Stimulated activated CD4-positive, alpha-beta T cell treated with anti-CD3 and anti-CD28 coated beads, Interleukin-15, amount 100 ng/mL, for 48 hours (primary cell): ENCODE measurements around the gene TTBK2.
"Not testable (repeated sequence)": the region's sequence is repeated elsewhere in the genome, so short reads cannot be mapped to it uniquely, and the experiment has no call there.

Experiments
- DNase-seq, 2 donors: peaks; one replicate each; pipeline ENCODE4 v3.0.0-alpha.2; 2020; ENCODE audit warnings: low read depth in 2 of 2

TTBK2 gene

GRCh38 chr15:42826251-42826890 lies 94.2 kb downstream of the TTBK2 start:
- no peak for DNase-seq

- no peak for DNase-seq
Observed at GRCh38 chr15:42825599-42825998, 95.0 kb downstream of the TTBK2 start.

GRCh38 chr15:42820811-42821210 lies 99.8 kb downstream of the TTBK2 start:
- no peak for DNase-seq

- DNase-seq = no peak
Observed at GRCh38 chr15:42819786-42820185, 100.8 kb downstream of the TTBK2 start.

GRCh38 chr15:42811433-42811832 lies 109.1 kb downstream of the TTBK2 start:
- DNase-seq = no peak

- no peak for DNase-seq
Observed at GRCh38 chr15:42808913-42809312, 111.7 kb downstream of the TTBK2 start.

- DNase-seq = no peak
Observed at GRCh38 chr15:42805266-42805665, 115.3 kb downstream of the TTBK2 start.

GRCh38 chr15:42804739-42805138 lies 115.8 kb downstream of the TTBK2 start:
- no peak for DNase-seq

- no peak for DNase-seq
Observed at GRCh38 chr15:42803436-42803835, 117.1 kb downstream of the TTBK2 start.

GRCh38 chr15:42802168-42802567 lies 118.4 kb downstream of the TTBK2 start:
- DNase-seq = no peak

GRCh38 chr15:42800731-42801474 lies 119.7 kb downstream of the TTBK2 start:
- DNase-seq = no peak

- DNase-seq = no peak
Observed at GRCh38 chr15:42798802-42799201, 121.8 kb downstream of the TTBK2 start.

GRCh38 chr15:42796955-42797782 lies 123.4 kb downstream of the TTBK2 start:
- DNase-seq = no peak

- DNase-seq = no peak
Observed at GRCh38 chr15:42788725-42789124, 131.9 kb downstream of the TTBK2 start.

- DNase-seq = no peak
Observed at GRCh38 chr15:42786978-42787377, 133.6 kb downstream of the TTBK2 start.

GRCh38 chr15:42785569-42785968 lies 135.0 kb downstream of the TTBK2 start:
- DNase-seq = no peak

- DNase-seq = no peak
Observed at GRCh38 chr15:42784705-42785104, 135.9 kb downstream of the TTBK2 start.

- DNase-seq = no peak
Observed at GRCh38 chr15:42782716-42783115, 137.9 kb downstream of the TTBK2 start.

GRCh38 chr15:42775416-42775815 lies 145.2 kb downstream of the TTBK2 start:
- DNase-seq = no peak

- no peak for DNase-seq
Observed at GRCh38 chr15:42772901-42773300, 147.7 kb downstream of the TTBK2 start.

- no peak for DNase-seq
Observed at GRCh38 chr15:42772144-42772543, 148.4 kb downstream of the TTBK2 start.

GRCh38 chr15:42766109-42766508 lies 154.5 kb downstream of the TTBK2 start:
- DNase-seq = not testable (repeated sequence)
